Liver (tissue), 9 donors: ENCODE results near the gene KCNA5. TPM values are rescaled to one million over a fixed set of nuclear protein-coding genes. Genes with fewer than 3 reads are reported as not detected.

Experiments
- DNase-seq: peaks from one replicate; pipeline ENCODE4 v3.0.0-alpha.2; 2017; ENCODE audit warnings: low spot score
- H3K27ac ChIP-seq, 2 donors: one replicate each; pipeline ENCODE4 v1.7.0; 2013; ENCODE audit warnings: inconsistent platforms in 2 of 2, low read length in 2 of 2, control low read depth in 1 of 2, low read depth in 1 of 2, mild to moderate bottlenecking in 1 of 2
- H3K27me3 ChIP-seq, 4 donors: one replicate each; pipeline versions ENCODE4 v1.6.1 to v1.7.0; 2013; ENCODE audit warnings: low read length in 3 of 4, inconsistent platforms in 1 of 4, mild to moderate bottlenecking in 1 of 4, moderate library complexity in 1 of 4; ENCODE audit not compliant: control insufficient read depth in 4 of 4, insufficient read depth in 4 of 4
- H3K36me3 ChIP-seq, 4 donors: one replicate each; pipeline versions ENCODE4 v1.6.1 to v1.7.0; 2013; ENCODE audit warnings: low read length in 3 of 4, mild to moderate bottlenecking in 3 of 4, low read depth in 1 of 4, moderate library complexity in 1 of 4; ENCODE audit not compliant: control insufficient read depth in 4 of 4, insufficient read depth in 3 of 4
- H3K4me1 ChIP-seq, 4 donors: one replicate each; pipeline versions ENCODE4 v1.6.1 to v1.7.0; 2013; ENCODE audit warnings: low read length in 3 of 4, mild to moderate bottlenecking in 3 of 4, moderate library complexity in 1 of 4; ENCODE audit not compliant: control insufficient read depth in 4 of 4, insufficient read depth in 4 of 4
- H3K4me3 ChIP-seq, 3 donors: one replicate each; pipeline versions ENCODE4 v1.6.1 to v1.7.0; 2013; ENCODE audit warnings: low read length in 3 of 3, control low read depth in 1 of 3, low read depth in 1 of 3, mild to moderate bottlenecking in 1 of 3
- H3K9ac ChIP-seq, 2 donors: one replicate each; pipeline ENCODE4 v1.7.0; 2013; ENCODE audit warnings: low read length in 2 of 2, mild to moderate bottlenecking in 2 of 2, moderate library complexity in 2 of 2, control low read depth in 1 of 2, low read depth in 1 of 2
- H3K9me3 ChIP-seq, 4 donors: one replicate each; pipeline versions ENCODE4 v1.6.1 to v1.7.0; 2013; ENCODE audit warnings: low read length in 3 of 4; ENCODE audit not compliant: control insufficient read depth in 4 of 4
- ATF3 ChIP-seq: IDR thresholded peaks from 2 replicates; pipeline ENCODE4 v1.6.1; 2016; ENCODE audit warnings: antibody characterized with exemption
- EGR1 ChIP-seq, 2 donors: IDR thresholded peaks; 2 replicates each; pipeline ENCODE4 v1.6.1; 2016 to 2018; ENCODE audit warnings: antibody characterized with exemption in 2 of 2, low read depth in 2 of 2
- FOXA2 ChIP-seq: IDR thresholded peaks from 2 replicates; pipeline ENCODE4 v1.6.1; 2016; ENCODE audit warnings: antibody characterized with exemption
- GABPA ChIP-seq, 2 donors: IDR thresholded peaks in 1 of 2; conservative IDR thresholded peaks in 1 of 2; 2 replicates each; pipeline ENCODE4 v1.6.1; 2016; ENCODE audit warnings: antibody characterized with exemption in 2 of 2, mild to moderate bottlenecking in 1 of 2, moderate library complexity in 1 of 2
- HNF4A ChIP-seq, 2 donors: conservative IDR thresholded peaks; 2 replicates each; pipeline ENCODE4 v1.6.1; 2016; ENCODE audit warnings: antibody characterized with exemption in 2 of 2, mild to moderate bottlenecking in 2 of 2
- JUND ChIP-seq, 2 donors: IDR thresholded peaks; 2 replicates each; pipeline ENCODE4 v1.6.1; 2016; ENCODE audit warnings: antibody characterized with exemption in 2 of 2
- MAX ChIP-seq: IDR thresholded peaks from 2 replicates; pipeline ENCODE4 v1.6.1; 2016; ENCODE audit warnings: antibody characterized with exemption
- NR2F2 ChIP-seq: IDR thresholded peaks from 2 replicates; pipeline ENCODE4 v1.6.1; 2016; ENCODE audit warnings: antibody characterized with exemption
- RAD21 ChIP-seq, 2 donors: IDR thresholded peaks; 2 replicates each; pipeline ENCODE4 v1.6.1; 2016; ENCODE audit warnings: antibody characterized with exemption in 2 of 2, mild to moderate bottlenecking in 2 of 2
- REST ChIP-seq: IDR thresholded peaks from 2 replicates; pipeline ENCODE4 v1.6.1; 2016; ENCODE audit warnings: antibody characterized with exemption, mild to moderate bottlenecking
- RXRA ChIP-seq, 2 donors: IDR thresholded peaks; 2 replicates each; pipeline ENCODE4 v1.6.1; 2017 to 2018; ENCODE audit warnings: antibody characterized with exemption in 2 of 2, mild to moderate bottlenecking in 1 of 2
- SP1 ChIP-seq: IDR thresholded peaks from 2 replicates; pipeline ENCODE4 v1.6.1; 2018; ENCODE audit warnings: antibody characterized with exemption, mild to moderate bottlenecking
- TAF1 ChIP-seq: conservative IDR thresholded peaks from 2 replicates; pipeline ENCODE4 v1.6.1; 2016; ENCODE audit warnings: antibody characterized with exemption, mild to moderate bottlenecking
- YY1 ChIP-seq: IDR thresholded peaks from 2 replicates; pipeline ENCODE4 v1.6.1; 2016; ENCODE audit warnings: antibody characterized with exemption, mild to moderate bottlenecking
- WGBS: extraction: QIAGEN DNeasy Blood & Tissue Kit; methylation state at CpG from one replicate; pipeline ENCODE4 v1.1.7; 2013; 5-methylcytosine and 5-hydroxymethylcytosine counted together
- polyA plus RNA-seq, 2 donors: library from polyadenylated mRNA; stranded (reverse) in 1 of 2; unstranded in 1 of 2; fragments of 200-250 nt in 1 of 2; fragments of >200 nt in 1 of 2; fragmentation: Nextera tagmentation in 1 of 2; extraction: Ambion mirVana in 1 of 2; gene quantifications; one replicate each; pipeline versions ENCODE4 v1.2.1 to v1.2.3, GENCODE V29; 2013 to 2015
- total RNA-seq, 2 donors: library from RNA; depleted of rRNA; stranded (reverse); fragments of >200 nt; gene quantifications; one replicate each; pipeline ENCODE4 v1.2.3, GENCODE V29; 2014
- donor health status: healthy.
- donor health status: healthy.
- donor health status: healthy.
- donor health status: healthy.
- donor health status: healthy.

The KCNA5 gene
- total and polyA plus RNA-seq, 4 donors = 0.09 to 0.42 (median 0.12) TPM; not detected in 1

- no peak for TF ChIP-seq NR2F2
- TF ChIP-seq ATF3 = no peak
- no peak for TF ChIP-seq REST
- TF ChIP-seq RXRA (IDR thresholded peaks at IDR 0.05) = no peak
- no peak for TF ChIP-seq SP1
- no peak for TF ChIP-seq HNF4A (conservative IDR thresholded peaks at IDR 0.05)
- no peak for TF ChIP-seq GABPA (IDR thresholded peaks at IDR 0.05 in 1 of 2, conservative IDR thresholded peaks at IDR 0.05 in 1 of 2)
- H3K4me3 ChIP-seq = no peak overlapping the region
- H3K4me1 ChIP-seq = no peaks in the 10 kb centered on the region
- H3K9me3 ChIP-seq = no peaks in the 10 kb centered on the region
- H3K27ac ChIP-seq = no peak overlapping the region
- no peak for DNase-seq
- WGBS = 42% methylated on average over 1 of the region's 1 CpG
- H3K9ac ChIP-seq = no peak overlapping the region
- H3K36me3 ChIP-seq = no peaks in the 10 kb centered on the region
- peaks cover 0 to 11% (median 1%) of the 10 kb centered on the region in 4 donors for H3K27me3 ChIP-seq
These were observed 19.5 kb downstream of the KCNA5 start for GRCh38 chr12:5063149-5063548.

GRCh38 chr12:5064913-5065490 lies 21.3 kb downstream of the KCNA5 start:
- Histone ChIP-seq H3K4me1 (no peaks in the 10 kb centered on the region), H3K9ac (no peak overlapping the region), H3K36me3 (no peaks in the 10 kb centered on the region), H3K27me3 (peaks cover 0 to 11% (median 1%) of the 10 kb centered on the region in 4 donors), H3K27ac (no peak overlapping the region), H3K9me3 (no peaks in the 10 kb centered on the region), H3K4me3 (no peak overlapping the region)
- 87% methylated on average over 3 of the region's 3 CpGs for WGBS
- no peak for DNase-seq
- TF ChIP-seq MAX (no peak), FOXA2 (no peak), TAF1 (no peak), JUND (IDR thresholded peaks at IDR 0.05) (no peak), YY1 (no peak), RXRA (IDR thresholded peaks at IDR 0.05) (no peak), SP1 (no peak), EGR1 (IDR thresholded peaks at IDR 0.05; ENCODE audit: low read depth in 2 of 2) (no peak), ATF3 (no peak), RAD21 (IDR thresholded peaks at IDR 0.05) (no peak), REST (no peak), NR2F2 (no peak)
